DMS114 treated with DMSO at 0.1 percent for 48 hours (cell line): ENCODE results near the gene UPK2.

ENCODE experiments used
- DNase-seq: peaks from one replicate; lab custom pipeline; 2025; ENCODE audit not compliant: unreplicated experiment; lab: John Stamatoyannopoulos, UW

Gene UPK2

DNA sequence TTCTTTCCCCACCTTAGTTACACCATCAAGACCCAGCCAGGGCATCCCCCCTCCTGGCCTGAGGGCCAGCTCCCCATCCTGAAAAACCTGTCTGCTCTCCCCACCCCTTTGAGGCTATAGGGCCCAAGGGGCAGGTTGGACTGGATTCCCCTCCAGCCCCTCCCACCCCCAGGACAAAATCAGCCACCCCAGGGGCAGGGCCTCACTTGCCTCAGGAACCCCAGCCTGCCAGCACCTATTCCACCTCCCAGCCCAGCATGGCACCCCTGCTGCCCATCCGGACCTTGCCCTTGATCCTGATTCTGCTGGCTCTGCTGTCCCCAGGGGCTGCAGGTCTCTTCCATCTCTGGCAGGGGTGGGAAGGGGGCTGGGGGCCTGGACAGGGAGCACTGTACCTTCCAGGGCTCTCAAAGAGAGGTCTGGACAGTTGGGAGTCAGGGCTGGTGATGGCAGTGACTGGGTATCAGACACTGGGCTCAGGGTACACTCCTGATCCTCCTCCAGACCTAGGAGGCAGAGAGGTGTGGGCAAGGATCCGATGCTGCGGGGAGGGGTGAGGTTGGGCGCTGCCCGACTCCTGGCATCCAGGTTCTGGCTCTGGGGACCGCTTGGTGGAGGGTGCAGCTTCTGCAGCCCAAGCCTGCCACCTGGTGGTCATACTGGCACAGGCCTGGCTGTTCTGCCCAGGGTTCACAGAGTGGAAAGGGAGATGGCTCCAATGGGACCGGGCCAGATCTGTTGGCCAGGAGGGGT, at the start of gene UPK2:
UPK2 (plus strand) TSS at position 205 of the 753 bp plus-strand sequence; CDS start at position 258, 53 bp downstream.
- DNase-seq = peak; percentile 51

DNA sequence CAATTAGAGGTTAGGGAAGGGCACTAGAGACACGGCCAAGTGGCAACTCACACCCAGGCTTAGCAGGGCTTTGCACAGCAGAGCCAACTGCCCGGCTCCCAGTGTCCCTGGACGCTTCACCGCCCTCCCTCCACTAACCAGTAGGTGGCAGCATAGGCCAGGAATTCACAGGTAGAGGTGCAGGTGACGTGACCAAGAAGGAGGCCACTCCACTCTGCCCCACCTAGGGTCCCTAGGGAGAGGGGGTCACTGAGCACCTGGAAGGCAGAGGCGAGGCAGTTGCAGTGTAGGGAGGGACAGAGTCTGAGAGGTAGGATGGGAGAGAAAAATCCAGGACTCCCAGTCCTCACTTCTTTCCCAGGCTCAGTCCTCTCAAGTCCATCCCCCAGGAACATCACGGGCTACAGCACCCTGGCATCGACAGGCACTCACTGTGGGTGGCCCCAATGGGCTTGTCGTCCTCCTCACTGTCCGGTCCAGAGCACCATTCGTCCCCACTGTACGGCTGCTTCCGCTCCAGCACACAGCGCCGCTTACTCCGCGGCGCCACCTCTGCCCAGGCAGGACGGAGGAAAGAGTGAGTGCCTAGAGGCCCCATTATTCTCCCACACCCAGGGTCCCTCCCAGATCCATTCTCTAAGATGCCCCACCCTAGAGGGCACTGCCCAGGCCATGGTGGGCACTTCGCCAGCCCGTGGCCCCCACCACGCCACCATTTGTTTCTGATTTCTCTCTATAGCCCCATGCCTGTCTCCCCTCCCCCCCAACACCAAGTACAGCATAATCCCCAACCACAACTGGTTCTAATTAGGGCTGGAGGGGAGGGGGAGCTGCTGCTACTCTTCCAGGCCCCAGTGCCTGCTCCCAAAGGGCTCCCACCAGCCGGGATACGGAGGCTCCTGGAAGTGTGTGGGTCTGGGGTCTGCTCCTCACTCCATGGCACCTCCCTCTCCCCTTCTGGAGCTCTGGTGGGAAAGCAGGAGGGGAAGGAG, 48.8 kb upstream of the UPK2 start:
- peak; percentile 21 for DNase-seq

GRCh38 chr11:118908264-118908663, 47.8 kb upstream of the UPK2 start:
- no peak for DNase-seq

DNA sequence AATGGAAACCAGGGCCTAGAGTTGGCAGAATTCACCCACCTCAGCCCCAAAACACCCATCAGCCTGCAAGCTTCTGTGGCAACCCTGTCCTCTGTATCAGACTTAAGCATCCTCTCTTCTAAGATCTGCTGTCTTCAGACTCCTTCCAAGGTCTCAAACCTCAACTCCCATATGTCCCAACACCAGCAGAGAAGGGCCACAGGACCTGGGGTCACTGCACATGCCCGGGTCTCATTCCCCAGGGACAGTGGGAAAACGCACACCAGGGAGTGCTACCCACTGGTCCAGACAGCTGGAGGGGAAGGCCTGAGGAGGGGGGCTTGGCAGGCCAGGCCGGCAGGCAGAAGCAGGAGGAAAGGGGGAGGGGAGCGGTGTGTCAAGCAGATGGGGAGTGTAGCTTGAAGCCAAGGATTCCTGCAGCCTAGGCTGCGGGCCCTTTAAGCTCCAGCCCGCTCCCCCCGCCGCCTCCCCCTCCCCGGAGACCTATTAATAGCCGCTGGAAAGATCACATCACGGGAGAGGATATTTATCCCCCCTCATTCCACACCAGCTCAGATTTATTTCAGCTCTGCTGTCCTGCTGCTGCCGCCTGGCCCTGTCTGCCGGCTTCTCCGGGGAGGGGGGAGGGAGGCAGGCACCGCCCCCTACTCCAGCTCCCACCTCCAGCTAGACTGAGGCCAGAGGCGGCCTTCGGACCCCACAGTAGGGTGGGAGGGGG, 47.0 kb upstream of the UPK2 start:
- DNase-seq = peak; percentile 21

DNA sequence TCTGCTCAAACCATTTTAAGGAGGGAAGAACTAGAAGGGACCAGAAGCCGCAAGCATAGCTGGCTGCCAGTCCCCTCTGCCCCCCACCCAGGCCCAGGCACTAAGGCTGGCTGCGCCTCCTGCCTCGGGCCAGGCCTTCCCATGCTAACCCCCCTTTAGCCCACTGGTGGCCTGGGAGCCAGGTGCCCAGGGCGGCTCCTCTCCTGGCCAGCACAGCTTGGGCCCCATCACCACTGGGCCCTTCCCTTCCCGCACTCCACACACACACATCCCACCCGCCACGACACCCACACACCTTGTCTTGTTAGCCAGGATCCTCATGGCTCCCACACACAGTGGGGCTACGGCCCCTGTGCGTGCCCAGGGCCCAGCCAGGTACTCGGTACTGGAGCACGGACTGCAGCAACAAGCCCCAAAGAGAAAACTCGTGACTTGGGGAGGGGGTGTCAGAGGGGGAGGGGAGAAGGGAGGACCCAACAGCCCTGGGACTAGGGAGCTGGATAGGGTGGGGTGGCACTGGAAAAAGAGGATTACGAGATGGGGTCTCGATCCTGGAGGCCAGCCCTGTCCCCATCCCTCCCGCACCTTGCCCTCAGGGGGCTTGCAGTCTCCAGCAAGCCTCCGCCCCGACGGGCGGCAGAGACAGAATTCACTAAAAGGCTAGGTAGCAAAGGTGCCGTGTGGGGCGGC, 46.3 kb upstream of the UPK2 start:
- DNase-seq = no peak

DNA sequence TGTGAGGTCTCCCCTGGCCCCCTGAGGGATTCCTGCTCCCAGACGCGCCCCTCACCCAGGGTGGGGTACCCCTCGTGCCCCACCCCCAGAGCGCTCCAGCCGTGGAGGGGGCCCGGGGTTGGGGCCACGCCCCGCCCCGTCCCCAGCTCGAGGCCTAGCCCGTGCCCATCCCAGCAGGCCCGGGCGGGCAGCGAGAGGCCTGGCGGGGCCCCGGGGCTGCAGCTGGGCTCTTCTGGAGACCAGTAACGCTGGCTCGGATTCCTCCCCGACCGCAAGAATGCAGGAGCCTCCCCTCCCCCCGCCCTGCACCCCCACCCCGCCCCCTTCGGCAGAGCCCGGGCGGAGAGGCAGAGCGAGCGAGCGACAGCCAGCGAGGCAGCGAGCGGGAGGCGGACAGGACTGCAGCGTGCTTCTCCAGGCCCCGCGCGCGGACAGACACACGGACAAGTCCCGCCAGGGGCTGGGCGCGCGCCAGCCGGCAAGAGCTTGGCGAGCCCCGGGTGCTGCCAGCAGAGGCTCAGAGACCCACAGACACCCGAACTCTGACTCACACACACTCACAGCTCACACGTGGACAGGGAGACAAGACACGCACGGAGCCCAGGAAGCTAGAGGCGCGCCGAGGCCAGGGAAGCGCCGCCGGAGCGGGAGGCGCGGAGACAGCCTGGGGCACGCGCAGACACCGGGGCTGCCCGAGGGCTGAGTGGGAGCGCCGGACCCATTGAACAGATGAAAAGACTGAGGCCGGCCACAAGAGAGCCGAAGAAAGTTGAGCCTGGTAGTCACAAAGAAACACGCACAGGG, 45.6 kb upstream of the UPK2 start:
- DNase-seq = peak; percentile 4

DNA sequence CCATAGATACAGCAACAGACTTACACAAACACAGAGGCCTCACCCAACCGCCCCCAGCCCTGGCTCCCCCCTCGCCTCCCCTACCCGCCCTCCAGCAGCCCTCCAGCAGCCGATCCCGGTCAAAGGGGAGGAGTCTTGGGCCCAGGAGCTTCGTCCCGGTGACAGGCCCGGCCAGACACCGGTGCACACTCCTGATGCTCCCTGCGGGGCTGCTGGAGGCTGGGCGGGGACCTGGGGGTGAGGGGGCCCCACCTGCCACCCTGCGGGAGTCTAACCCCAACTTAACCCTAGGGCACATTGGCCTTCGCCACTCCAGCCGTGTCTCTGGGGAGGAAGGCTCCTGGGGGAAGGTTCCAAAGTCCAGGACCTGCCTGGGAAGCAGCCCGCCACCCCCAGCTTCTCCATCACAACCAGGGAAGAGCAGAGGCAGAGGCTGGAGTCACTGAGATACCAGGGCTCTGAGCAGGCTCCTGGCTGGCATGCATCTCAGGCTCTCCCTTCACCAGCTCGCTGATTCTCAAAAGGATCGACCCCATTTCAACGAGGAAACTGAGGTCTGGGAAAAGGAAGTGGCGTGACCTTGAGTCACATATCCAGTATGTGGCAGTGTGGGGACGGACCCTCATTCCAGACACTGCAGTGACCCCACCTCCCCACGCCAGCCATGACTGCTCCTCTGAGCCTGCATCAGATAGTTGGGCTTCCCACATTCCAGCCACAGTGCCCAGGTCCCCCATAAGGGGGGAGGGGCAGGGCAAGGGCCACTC, 44.8 kb upstream of the UPK2 start:
- no peak for DNase-seq

GRCh38 chr11:118911880-118912741, 44.0 kb upstream of the UPK2 start:
- DNase-seq = peak; percentile 12

- DNase-seq = no peak
Measured at GRCh38 chr11:118912742-118913410, 43.2 kb upstream of the UPK2 start.

- no peak for DNase-seq
Measured at GRCh38 chr11:118913411-118914125, 42.5 kb upstream of the UPK2 start.

DNA sequence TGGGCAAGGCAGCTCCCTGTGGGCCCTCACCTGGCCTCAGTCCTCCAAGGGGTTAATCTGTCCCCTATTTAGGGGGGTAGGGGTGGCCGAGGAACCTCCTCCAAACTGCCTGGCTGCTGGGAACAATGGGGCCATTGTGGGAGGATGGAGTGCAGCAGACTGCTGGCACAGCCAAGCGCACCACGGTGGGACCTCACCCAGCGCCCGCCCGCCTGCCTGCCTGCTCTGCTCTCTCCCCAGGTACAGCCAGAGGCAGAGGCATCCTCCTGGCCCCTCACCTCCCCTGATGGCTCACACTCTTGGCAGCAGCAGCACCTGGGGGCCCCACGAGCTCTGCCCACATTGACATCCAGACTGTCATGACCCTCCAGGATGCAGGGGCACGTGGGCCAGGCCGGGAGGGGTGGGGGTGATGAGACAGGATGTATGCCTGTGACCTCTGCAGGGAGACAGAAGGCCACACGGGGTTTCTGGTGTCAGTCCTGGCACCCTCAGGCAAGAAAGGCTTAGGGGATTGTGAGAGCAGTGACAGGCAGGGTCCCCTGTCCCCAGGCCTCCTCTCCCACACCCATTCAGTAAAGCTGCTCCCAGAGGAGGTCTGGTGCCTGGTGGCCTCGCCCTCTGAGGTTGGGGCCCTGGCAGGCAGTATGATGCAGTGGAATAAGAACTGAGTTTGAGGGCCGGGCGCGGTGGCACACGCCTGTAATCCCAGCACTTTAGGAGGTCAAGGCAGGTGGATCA, 41.8 kb upstream of the UPK2 start:
- no peak for DNase-seq

DNA sequence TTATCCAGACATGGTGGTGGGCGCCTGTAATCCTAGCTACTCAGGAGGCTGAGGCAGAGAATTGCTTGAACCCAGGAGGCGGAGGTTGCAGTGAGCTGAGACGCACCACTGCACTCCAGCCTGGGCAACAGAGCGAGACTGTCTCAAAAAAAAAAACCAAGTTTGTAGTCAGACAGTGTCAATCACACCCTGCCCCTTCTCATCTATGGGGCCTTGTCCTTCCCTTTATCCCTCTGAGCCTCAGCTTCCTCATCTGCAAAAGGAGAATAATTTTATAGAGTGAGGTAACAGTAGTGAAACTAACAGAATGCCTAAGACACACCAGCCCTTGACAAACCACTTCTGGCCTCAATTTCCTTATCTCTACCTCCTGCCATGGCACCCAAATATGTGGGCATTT, 41.1 kb upstream of the UPK2 start:
- no peak for DNase-seq

DNA sequence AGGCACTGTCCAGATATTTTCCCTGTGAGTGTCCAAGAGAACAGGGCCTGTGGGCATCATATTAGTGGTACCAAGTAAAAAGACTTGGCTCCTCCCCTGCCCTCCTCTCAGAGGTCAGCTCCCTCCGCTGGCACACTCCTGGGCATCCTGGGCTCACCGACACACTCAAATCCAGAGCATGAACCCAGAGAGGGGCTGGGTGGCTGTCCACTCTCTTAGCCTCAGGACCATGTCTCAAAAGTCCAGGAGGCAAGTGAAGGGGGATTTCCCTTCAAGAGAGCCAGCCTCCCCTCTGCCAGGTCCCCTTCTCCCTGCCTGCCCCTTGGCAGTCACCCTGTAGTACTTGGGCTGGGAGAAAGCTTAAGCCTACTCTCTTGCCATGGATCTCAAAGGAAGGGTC, 40.7 kb upstream of the UPK2 start:
- no peak for DNase-seq

DNA sequence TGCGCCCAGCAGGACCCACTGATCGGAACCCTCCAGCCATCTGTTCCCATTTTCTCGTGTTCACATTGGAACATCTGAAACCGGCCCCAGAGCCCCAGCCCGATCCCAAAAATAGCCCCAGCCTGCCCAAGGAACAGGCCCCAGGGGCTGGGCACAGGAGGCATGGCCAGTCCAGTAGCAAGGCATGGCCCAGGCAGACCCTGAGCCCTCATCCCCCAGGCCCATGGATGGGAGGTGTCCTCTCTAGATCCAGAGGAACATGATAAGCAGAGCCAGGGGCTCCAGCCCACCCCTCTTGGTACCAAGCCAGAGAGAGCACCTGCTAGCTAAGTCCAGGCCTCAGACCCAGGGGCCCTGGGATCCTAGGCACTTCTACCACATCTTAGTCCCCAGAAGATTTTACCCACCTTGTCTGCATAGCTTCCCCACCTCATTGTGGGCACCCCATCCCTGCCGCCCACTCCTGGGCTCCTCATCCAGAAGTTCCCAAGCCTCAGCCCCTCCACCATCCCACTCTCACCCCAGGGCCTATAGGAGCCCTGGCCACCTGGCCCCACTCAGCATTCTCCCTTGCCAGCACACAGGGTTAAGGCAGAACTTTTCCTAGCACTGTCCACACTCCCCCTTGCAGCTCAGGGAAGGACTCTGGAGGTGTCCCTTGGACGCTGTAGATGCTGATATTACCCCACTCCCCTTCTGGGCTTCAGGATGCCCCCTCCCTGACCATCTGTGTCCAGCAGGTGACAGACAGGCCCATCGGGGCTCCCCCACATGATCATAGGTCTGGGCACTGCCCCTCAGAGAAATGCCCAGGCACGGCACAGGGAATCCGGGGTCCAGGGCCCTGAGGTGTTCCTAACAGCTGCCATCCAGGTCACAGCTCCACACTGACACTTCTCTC, 39.9 kb upstream of the UPK2 start:
- no peak for DNase-seq

DNA sequence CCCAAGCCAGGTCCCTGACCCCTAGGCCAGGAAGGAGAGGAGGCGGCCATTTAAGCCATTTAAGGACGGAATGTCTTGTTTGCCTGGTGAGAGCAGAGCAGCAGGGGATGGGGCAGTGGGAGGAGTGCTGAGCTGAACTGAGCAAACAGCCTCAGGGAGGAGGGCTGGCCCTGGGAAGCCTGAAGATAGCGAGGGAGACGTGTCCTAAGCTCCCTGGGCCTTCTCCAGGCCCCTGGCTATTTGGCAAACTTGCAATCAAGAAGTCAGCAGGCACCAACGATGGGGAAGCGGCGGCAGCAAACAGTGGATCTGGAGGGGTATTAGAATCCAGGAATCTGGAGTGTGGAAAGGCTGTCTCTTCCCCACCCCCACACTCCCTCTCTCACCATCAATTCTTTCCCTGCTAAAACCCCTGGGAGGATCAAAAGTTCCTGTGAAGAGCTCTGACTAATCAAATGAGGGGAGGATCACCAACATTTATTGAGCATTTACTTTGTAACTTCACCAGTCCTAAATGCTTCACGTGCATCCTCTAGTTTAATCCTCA, 39.2 kb upstream of the UPK2 start:
- no peak for DNase-seq
